HG02798 (cell line): ENCODE measurements around the gene AJM1.
"Not testable (repeated sequence)": the region's sequence is repeated elsewhere in the genome, so short reads cannot be mapped to it uniquely, and the experiment has no call there.

ENCODE experiments used
- ATAC-seq: cut with Tn5 transposase; IDR thresholded peaks from one replicate; pipeline ENCODE4 v1.9.1; 2021; ENCODE audit warnings: mild to moderate bottlenecking; ENCODE audit not compliant: unreplicated experiment, poor library complexity

Gene AJM1

GRCh38 chr9:136843159-136843800 is 1.0 kb downstream of the AJM1 start:
- not testable (repeated sequence) for ATAC-seq

- ATAC-seq: not testable (repeated sequence)
These were observed 1.8 kb downstream of the AJM1 start for GRCh38 chr9:136843801-136844740.

- ATAC-seq: no peak
These were observed 2.6 kb downstream of the AJM1 start for GRCh38 chr9:136844761-136845464.

GRCh38 chr9:136845465-136846260 is 3.4 kb downstream of the AJM1 start:
- no peak for ATAC-seq

- ATAC-seq: no peak
These were observed 4.3 kb downstream of the AJM1 start for GRCh38 chr9:136846376-136847087.

GRCh38 chr9:136847088-136847825 is 5.0 kb downstream of the AJM1 start:
- no peak for ATAC-seq

GRCh38 chr9:136847826-136848392 is 5.6 kb downstream of the AJM1 start:
- ATAC-seq: peak; percentile 18

GRCh38 chr9:136848393-136849037 is 6.2 kb downstream of the AJM1 start:
- no peak for ATAC-seq

- peak; percentile 84 for ATAC-seq
These were observed 7.0 kb downstream of the AJM1 start, which contains the start of gene PHPT1 for GRCh38 chr9:136849038-136849959. Gene PHPT1, plus strand, starts transcription at chr9:136849409. Its CDS starts 22 bp downstream, at chr9:136849431.

- ATAC-seq: no peak
These were observed 7.9 kb downstream of the AJM1 start for GRCh38 chr9:136849960-136850865.

- no peak for ATAC-seq
These were observed 8.8 kb downstream of the AJM1 start for GRCh38 chr9:136850866-136851775.

- ATAC-seq: no peak
These were observed 9.8 kb downstream of the AJM1 start, which contains the start of gene MAMDC4 for GRCh38 chr9:136851941-136852663. Gene MAMDC4, plus strand, starts transcription at chr9:136852346. Its CDS starts 71 bp downstream, at chr9:136852417.

GRCh38 chr9:136852664-136853595 is 10.7 kb downstream of the AJM1 start:
- ATAC-seq: no peak
